Activated CD8-positive, alpha-beta memory T cell treated with anti-CD3 and anti-CD28 coated beads for 36 hours (primary cell): ENCODE data around the gene TMEM255B. TPM values are rescaled to one million over a fixed set of nuclear protein-coding genes. Genes with fewer than 3 reads are reported as not detected.

Source experiments
- CTCF ChIA-PET: fragments of 350-600 bp; sonication (Branson Sonifier 250); formaldehyde crosslinking; loops from one replicate; lab custom pipeline; 2021; ENCODE audit warnings: antibody characterized with exemption; lab: Charles Lee
- POLR2A ChIA-PET: fragments of 350-600 bp; sonication (Branson Sonifier 250); formaldehyde crosslinking; loops from one replicate; lab custom pipeline; 2021; ENCODE audit warnings: antibody characterized with exemption; lab: Charles Lee
- total RNA-seq, 2 experiments: library from RNA; stranded (reverse); gene quantifications; one replicate each; pipeline ENCODE4 v1.2.3, GENCODE V29; 2021

The TMEM255B gene
- total RNA-seq, 2 experiments from 2014 or later, result 0.73 to 0.80 TPM

GRCh38 chr13:113811081-113811928 lies 52.3 kb downstream of the TMEM255B start:
- POLR2A ChIA-PET, result no interaction called here
- CTCF ChIA-PET, result no interaction called here

- CTCF ChIA-PET, result no interaction called here
- POLR2A ChIA-PET, result no interaction called here
These were observed 53.4 kb downstream of the TMEM255B start for GRCh38 chr13:113812178-113813040.

DNA sequence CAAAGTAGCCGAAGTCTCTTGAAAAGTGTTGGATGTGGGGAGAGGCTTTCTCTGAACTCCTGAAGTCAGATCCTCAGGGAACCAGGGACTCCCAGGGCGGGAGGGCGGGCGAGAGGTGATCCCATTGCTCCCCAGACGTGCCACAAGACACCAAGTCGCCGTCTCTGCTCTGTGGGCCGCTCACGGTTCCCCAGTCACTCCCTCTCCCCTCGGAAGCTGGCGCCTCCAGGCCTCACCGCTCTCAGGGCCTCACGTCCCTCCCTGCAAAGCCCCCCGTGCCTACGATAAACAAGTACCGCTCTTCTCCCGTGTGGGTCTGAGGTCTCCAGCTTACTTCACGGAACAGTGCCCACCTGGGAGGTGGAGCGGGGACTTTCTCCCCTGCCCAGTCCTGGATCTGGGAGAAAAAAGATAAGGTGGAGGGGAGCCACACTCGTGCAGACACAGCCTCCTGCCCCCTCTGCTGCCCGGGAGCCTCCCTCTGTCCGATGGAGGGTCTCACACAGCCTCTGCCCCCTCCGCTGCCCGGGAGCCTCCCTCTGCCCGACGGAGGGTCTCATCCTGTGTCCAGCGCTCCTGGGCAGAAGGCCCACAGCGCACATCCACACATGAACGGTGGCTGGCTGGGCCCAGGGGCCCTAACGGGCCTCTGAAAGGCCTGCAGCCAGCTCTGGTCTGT lies 54.2 kb downstream of the TMEM255B start:
- CTCF ChIA-PET, result no interaction called here
- POLR2A ChIA-PET, result no interaction called here

DNA sequence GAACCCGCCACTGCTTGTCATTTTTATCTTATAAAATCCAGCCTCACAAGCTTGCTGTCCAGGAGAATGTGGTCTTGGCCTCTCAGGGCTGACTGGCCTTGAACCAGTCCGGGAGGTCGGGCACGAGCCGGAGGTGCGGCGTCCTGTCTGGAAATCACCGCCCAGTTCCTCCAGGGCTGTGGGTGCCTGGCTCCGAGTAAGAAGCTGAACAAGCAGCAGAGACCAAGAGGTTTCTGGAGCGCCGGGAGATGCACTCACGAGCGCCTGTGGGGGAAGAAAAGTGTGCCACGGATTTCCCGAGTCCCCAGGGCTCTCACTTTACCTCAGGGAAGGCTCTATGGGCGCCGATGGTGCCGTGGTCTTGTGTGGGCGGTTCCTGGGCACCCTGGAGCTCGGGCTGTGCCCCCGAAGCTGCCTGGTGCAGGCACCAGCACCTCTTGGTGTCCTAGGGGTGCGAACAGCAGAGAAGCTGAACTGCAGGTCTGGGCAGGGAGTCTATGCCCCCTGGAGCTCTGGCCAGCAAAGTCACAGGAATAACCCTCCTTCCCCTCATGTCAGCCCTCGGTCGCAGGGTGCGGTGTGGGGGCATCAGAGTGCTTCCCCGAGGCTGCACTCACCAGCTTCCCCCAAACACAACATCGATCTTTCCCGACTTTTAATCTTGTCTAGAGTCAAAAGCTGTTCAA lies 54.9 kb downstream of the TMEM255B start:
- ChIA-PET POLR2A (no interaction called here), CTCF (no interaction called here)

DNA sequence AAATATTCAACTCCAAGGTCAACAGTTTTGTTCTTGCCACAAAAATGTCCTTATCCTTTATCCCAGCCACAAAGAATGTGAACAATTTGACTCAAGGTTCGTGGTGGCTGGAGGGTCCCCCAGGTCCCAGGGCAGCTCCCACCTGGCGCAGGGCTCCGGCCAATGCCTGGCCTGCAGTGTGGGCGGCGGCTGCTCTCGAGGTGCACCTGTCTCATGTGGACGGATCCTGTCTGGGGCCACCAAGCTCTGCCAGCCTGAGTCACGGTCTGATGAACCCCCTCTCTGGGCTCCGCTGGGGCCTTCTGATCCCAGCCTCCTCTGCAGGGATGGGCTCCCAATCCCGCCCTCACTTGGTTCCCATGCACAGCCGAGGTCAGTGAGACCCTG lies 55.4 kb downstream of the TMEM255B start:
- CTCF ChIA-PET, result no interaction called here
- POLR2A ChIA-PET, result interaction anchor here (0.5 kb wide), 1 partner anchor 297 kb away, joined by 3 read pairs; no protein-coding TSS in a partner anchor

DNA sequence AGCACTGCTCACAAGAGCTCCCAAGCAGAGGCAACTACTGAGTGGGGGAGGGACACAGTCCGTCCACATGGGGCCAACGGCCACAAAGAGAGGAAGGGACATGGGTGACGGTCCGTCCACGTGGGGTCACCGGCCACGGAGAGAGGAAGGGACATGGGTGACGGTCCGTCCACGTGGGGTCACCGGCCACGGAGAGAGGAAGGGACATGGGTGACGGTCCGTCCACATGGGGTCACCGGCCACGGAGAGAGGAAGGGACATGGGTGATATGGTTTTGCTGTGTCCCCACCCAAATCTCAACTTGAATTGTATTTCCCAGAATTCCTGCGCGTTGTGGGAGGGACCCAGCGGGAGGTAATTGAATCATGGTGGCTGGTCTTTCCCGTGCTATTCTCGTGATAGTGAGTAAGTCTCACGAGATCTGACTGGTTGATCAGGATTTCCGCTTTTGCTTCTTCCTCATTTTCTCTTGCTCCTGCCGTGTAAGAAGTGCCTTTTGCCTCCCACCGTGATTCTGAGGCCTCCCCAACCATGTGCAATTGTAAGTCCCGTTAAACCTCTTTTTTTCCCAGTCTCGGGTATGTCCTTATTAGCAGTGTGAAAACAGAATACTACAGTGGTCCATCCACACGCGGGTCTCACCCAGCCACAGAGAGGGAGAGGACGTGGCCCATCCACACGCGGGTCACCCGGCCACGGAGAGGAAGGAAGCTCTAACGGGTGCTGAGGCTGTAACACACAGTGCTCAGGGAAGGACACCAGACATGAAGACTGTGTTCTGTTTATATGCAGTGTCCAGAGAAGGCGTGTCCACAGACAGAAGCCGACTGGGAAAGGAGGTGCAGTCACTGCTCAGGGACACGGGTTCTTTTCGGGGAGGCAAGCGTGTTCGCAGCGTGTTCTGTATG lies 56.4 kb downstream of the TMEM255B start:
- ChIA-PET POLR2A (no interaction called here), CTCF (no interaction called here)

GRCh38 chr13:113816254-113816929 lies 57.4 kb downstream of the TMEM255B start:
- ChIA-PET CTCF (interaction anchor here (1.3 kb wide), 1 partner anchor 410 kb away, joined by 3 read pairs; no protein-coding TSS in a partner anchor), POLR2A (no interaction called here)

- ChIA-PET POLR2A (no interaction called here), CTCF (interaction anchor here (1.3 kb wide), 1 partner anchor 409 kb away, joined by 3 read pairs; no protein-coding TSS in a partner anchor)
These were observed 58.2 kb downstream of the TMEM255B start for GRCh38 chr13:113816946-113817859.

GRCh38 chr13:113817860-113818691 lies 59.0 kb downstream of the TMEM255B start:
- ChIA-PET POLR2A (no interaction called here), CTCF (no interaction called here)

GRCh38 chr13:113818700-113819295 lies 59.8 kb downstream of the TMEM255B start:
- ChIA-PET POLR2A (no interaction called here), CTCF (no interaction called here)

DNA sequence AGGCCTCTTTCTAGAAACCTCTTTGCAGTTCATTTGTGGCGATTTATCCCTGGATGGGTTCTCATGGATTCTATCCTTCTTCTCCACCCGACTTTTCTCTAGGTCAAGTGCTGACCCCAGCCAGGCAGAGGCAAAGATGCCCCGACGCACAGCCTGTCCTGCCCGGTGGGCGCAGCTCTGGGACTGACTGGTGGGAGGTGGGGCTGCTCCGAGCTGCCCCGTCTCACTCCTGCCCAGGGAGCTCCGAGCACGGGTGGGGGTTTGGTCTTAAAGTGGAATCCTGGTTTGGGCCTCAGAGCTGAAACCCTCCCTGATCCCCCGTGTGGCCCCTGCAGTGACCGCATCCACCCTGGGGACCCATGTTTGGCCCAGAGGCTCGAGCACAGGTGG lies 60.3 kb downstream of the TMEM255B start:
- POLR2A ChIA-PET, result no interaction called here
- CTCF ChIA-PET, result no interaction called here

- CTCF ChIA-PET, result no interaction called here
- POLR2A ChIA-PET, result no interaction called here
These were observed 61.0 kb downstream of the TMEM255B start for GRCh38 chr13:113819731-113820715.

DNA sequence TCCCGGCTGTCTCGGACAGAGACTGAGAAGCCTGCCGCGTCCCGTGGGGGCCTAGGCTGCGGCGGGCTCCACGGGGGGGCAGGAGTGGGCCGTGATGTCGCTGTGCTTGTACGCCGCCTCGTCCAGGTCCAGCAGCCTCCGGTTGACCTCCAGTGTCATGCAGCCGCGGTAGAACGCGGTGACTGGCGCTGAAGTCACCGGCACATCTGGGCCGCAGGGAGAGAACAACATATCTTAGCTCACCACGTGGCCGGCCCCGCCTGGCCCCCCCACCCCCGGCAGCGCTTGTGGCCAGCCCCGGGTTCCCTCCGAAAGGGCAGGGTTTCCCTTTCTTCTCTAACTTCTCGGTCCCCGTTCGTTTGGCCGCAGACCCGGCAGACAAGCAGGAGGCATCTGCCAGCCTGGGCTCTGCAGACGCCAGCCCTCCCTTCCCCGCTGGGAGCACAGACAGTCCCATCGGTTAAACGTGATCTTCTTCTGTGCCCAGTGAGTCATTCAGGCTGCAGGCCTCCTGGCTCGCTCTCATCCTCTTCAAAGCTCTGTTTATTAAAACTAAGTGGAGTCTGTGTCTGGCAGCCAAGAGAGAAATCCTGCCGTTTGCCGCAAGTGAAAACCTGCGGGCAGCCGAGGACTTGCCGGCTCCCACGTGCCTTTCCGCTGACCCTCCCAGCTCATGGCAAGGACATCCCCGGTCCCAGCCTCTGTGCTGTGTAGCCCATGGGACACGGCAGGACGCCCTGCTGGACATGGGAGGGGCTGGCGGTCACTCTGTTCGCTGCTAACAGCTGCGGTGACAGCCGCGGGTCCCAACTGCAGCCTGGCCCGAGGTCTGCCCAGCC lies 62.0 kb downstream of the TMEM255B start:
- ChIA-PET CTCF (no interaction called here), POLR2A (no interaction called here)

DNA sequence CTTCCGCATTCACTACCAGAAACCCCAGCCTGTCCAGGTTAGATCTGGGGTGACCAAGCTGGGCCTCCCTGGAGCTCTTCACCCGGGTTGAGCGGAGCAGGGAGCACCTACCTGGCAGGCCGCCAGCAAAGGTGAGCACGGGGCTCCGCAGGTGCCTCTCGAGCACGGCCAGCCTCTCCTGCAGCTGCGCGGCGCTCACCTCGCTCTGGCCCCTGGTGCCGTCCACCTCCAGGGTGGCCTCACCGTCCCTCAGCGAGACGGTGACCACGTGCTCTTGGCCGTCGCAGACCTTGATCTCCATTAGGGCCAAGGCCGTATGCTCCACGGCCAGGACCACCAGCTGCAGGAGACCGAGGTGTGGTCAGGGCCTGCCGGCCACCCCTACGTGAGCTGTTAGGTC lies 62.8 kb downstream of the TMEM255B start:
- ChIA-PET CTCF (no interaction called here), POLR2A (no interaction called here)
